IMR-90 (cell line): ENCODE measurements around the gene RIMS3. TPM values are rescaled to one million over a fixed set of nuclear protein-coding genes. Genes with fewer than 3 reads are reported as not detected.

Experiments
- ATAC-seq: fragments of 200-7000 bp; cut with Tn5 transposase; 2 replicates; pipeline ENCODE4 v1.9.1; 2020; ENCODE audit warnings: low read depth, mild to moderate bottlenecking, moderate library complexity
- BruUV-seq: library from RNA; stranded (reverse); fragments of 400-500 nt; replicated peaks from 2 replicates; lab custom pipeline; 2021; lab: Mats Ljungman, UMichigan
- CTCF ChIA-PET: fragments of 300-600 bp; formaldehyde crosslinking; extraction: SDS; loops from one replicate; lab custom pipeline; 2021; ENCODE audit warnings: antibody characterized with exemption; lab: Yijun Ruan, JAX
- POLR2A ChIA-PET: fragments of 300-600 bp; sonication (Branson Sonifier 250); formaldehyde crosslinking; loops from one replicate; lab custom pipeline; 2022; ENCODE audit warnings: antibody characterized with exemption; ENCODE audit not compliant: unreplicated experiment; lab: Charles Lee
- DNase-seq: peaks from one replicate; pipeline ENCODE4 v3.0.0; 2013
- H2AFZ ChIP-seq: replicated peaks from 2 replicates; pipeline ENCODE3; 2013; ENCODE audit warnings: low read length, mild to moderate bottlenecking; ENCODE audit not compliant: poor library complexity
- H2AK5ac ChIP-seq: 2 replicates; pipeline ENCODE4 v1.6.1; 2013; ENCODE audit warnings: low read depth, low read length, inconsistent platforms
- H2AK9ac ChIP-seq: replicated peaks from 2 replicates; pipeline ENCODE3; 2013; ENCODE audit warnings: mild to moderate bottlenecking, low read depth, low read length, moderate library complexity; ENCODE audit not compliant: poor library complexity
- H2BK120ac ChIP-seq: 2 replicates; pipeline ENCODE4 v1.6.1; 2013; ENCODE audit warnings: low read depth, low read length, inconsistent platforms
- H2BK15ac ChIP-seq: 3 replicates; pipeline ENCODE4 v1.6.1; 2013; ENCODE audit warnings: low read depth, low read length, inconsistent platforms
- H2BK20ac ChIP-seq: 2 replicates; pipeline ENCODE4 v1.6.1; 2013; ENCODE audit warnings: low read depth, mild to moderate bottlenecking, inconsistent platforms, low read length, moderate library complexity
- H2BK5ac ChIP-seq: 2 replicates; pipeline ENCODE4 v1.6.1; 2013; ENCODE audit warnings: mild to moderate bottlenecking, low read depth, low read length, inconsistent platforms; ENCODE audit not compliant: poor library complexity, severe bottlenecking
- H3K14ac ChIP-seq: replicated peaks from 2 replicates; pipeline ENCODE4 v1.6.1; 2013; ENCODE audit warnings: low read depth, low read length, inconsistent platforms
- H3K18ac ChIP-seq: 2 replicates; pipeline ENCODE4 v1.6.1; 2013; ENCODE audit warnings: low read depth, low read length, control low read depth
- H3K23ac ChIP-seq: 2 replicates; pipeline ENCODE4 v1.6.1; 2013; ENCODE audit warnings: low read depth, low read length, inconsistent platforms
- H3K27ac ChIP-seq: 2 replicates; pipeline ENCODE4 v1.5.1; 2013; ENCODE audit warnings: mild to moderate bottlenecking, control low read depth, low read length; ENCODE audit not compliant: insufficient read depth
- H3K27me3 ChIP-seq: 2 replicates; pipeline ENCODE4 v1.6.1; 2013; ENCODE audit warnings: low read length; ENCODE audit not compliant: control insufficient read depth, insufficient read depth
- H3K36me3 ChIP-seq: 2 replicates; pipeline ENCODE4 v1.6.1; 2013; ENCODE audit warnings: low read length, mixed read lengths; ENCODE audit not compliant: control insufficient read depth, insufficient read depth
- H3K4ac ChIP-seq: 2 replicates; pipeline ENCODE4 v1.6.1; 2013; ENCODE audit warnings: low read depth, low read length, inconsistent platforms
- H3K4me1 ChIP-seq: 2 replicates; pipeline ENCODE4 v1.6.1; 2013; ENCODE audit warnings: low read length, mixed read lengths; ENCODE audit not compliant: control insufficient read depth, insufficient read depth
- H3K4me2 ChIP-seq: 2 replicates; pipeline ENCODE4 v1.6.1; 2013; ENCODE audit warnings: low read depth, mild to moderate bottlenecking, control low read depth, low read length, moderate library complexity
- H3K4me3 ChIP-seq: 2 replicates; pipeline ENCODE4 v1.5.1; 2013; ENCODE audit warnings: low read depth, mild to moderate bottlenecking, control low read depth, low read length, moderate library complexity; ENCODE audit not compliant: insufficient read depth
- H3K56ac ChIP-seq: 2 replicates; pipeline ENCODE4 v1.6.1; 2013; ENCODE audit warnings: low read length, inconsistent platforms; ENCODE audit not compliant: insufficient read depth; ENCODE audit errors: extremely low read depth
- H3K79me1 ChIP-seq, 2 experiments: 2 replicates each; pipeline ENCODE4 v1.6.1; 2013; ENCODE audit warnings: low read length in 2 of 2, inconsistent platforms in 1 of 2, low read depth in 1 of 2
- H3K9ac ChIP-seq: 2 replicates; pipeline ENCODE4 v1.6.1; 2013; ENCODE audit warnings: low read depth, low read length, control low read depth
- H3K9me1 ChIP-seq: 2 replicates; pipeline ENCODE4 v1.6.1; 2013; ENCODE audit warnings: low read length, inconsistent platforms; ENCODE audit not compliant: insufficient read depth
- H3K9me3 ChIP-seq: 2 replicates; pipeline ENCODE4 v1.6.1; 2013; ENCODE audit warnings: low read length; ENCODE audit not compliant: control insufficient read depth, insufficient read depth
- H4K20me1 ChIP-seq: 2 replicates; pipeline ENCODE4 v1.6.1; 2013; ENCODE audit warnings: low read length, inconsistent platforms; ENCODE audit not compliant: insufficient read depth
- H4K5ac ChIP-seq: 2 replicates; pipeline ENCODE4 v1.6.1; 2013; ENCODE audit warnings: mild to moderate bottlenecking, low read depth, low read length, control low read depth
- H4K8ac ChIP-seq, 2 experiments: 2 replicates each; pipeline ENCODE4 v1.6.1; 2013; ENCODE audit warnings: low read depth in 2 of 2, low read length in 2 of 2, control low read depth in 1 of 2, inconsistent platforms in 1 of 2
- H4K91ac ChIP-seq: 2 replicates; pipeline ENCODE4 v1.6.1; 2013; ENCODE audit warnings: low read depth, low read length, inconsistent platforms; ENCODE audit not compliant: insufficient read depth
- BHLHE40 ChIP-seq: fragments of 150-350 bp; IDR thresholded peaks from 2 replicates; pipeline ENCODE4 v1.6.1; 2016; ENCODE audit warnings: mild to moderate bottlenecking, low read depth, low read length
- FOS ChIP-seq: fragments of 150-350 bp; IDR thresholded peaks from 2 replicates; pipeline ENCODE4 v1.6.1; 2016; ENCODE audit warnings: low read depth, low read length
- MAZ ChIP-seq: IDR thresholded peaks from 2 replicates; pipeline ENCODE4 v1.6.1; 2012; ENCODE audit warnings: low read depth, mild to moderate bottlenecking, low read length, improper control_type of control experiment, moderate library complexity, borderline replicate concordance
- MXI1 ChIP-seq: IDR thresholded peaks from 2 replicates; pipeline ENCODE4 v1.6.1; 2012; ENCODE audit warnings: low read depth, mild to moderate bottlenecking, low read length, moderate library complexity, borderline replicate concordance
- NFE2L2 ChIP-seq: fragments of 150-350 bp; IDR thresholded peaks from 2 replicates; pipeline ENCODE4 v1.6.1; 2016; ENCODE audit warnings: low read depth, mild to moderate bottlenecking, low read length
- RAD21 ChIP-seq: IDR thresholded peaks from 2 replicates; pipeline ENCODE4 v1.6.1; 2012; ENCODE audit warnings: low read length, improper control_type of control experiment
- RCOR1 ChIP-seq: IDR thresholded peaks from 2 replicates; pipeline ENCODE4 v1.6.1; 2012; ENCODE audit warnings: mild to moderate bottlenecking, low read length, improper control_type of control experiment; ENCODE audit not compliant: insufficient replicate concordance
- SMC3 ChIP-seq: fragments of 150-350 bp; IDR thresholded peaks from 2 replicates; pipeline ENCODE4 v1.6.1; 2016; ENCODE audit warnings: low read depth, mild to moderate bottlenecking, antibody characterized with exemption, low read length, moderate library complexity
- WGBS, 2 experiments: methylation state at CpG; one replicate each; pipeline versions ENCODE4 v1.1.5 to v1.1.7; 2013; ENCODE audit warnings: missing lambda C conversion rate in 2 of 2; ENCODE audit not compliant: insufficient read length in 1 of 2; ENCODE audit errors: extremely low coverage in 2 of 2; 5-methylcytosine and 5-hydroxymethylcytosine counted together
- dilution Hi-C: fragments of 300-500 bp; cut with HindIII; formaldehyde crosslinking; loops from one replicate; pipeline ENCODE4 v1.14.3; 2018; ENCODE audit warnings: low sequenced_read_pairs; ENCODE audit not compliant: unreplicated experiment
- in situ Hi-C: fragments of 300-500 bp; cut with MboI; formaldehyde crosslinking; loops from 3 replicates; pipeline ENCODE4 v1.14.3; 2019; ENCODE audit warnings: low sequenced_read_pairs, inconsistent platforms, mixed read lengths
- intact Hi-C: fragments of 100-400 bp; cut with micrococcal nuclease; formaldehyde crosslinking; loops from 2 replicates; pipeline ENCODE4 v1.10.0; 2022
- polyA plus RNA-seq, 3 experiments: library from polyadenylated mRNA; depleted of rRNA; stranded (reverse); fragments of >200 nt; gene quantifications; 2 replicates each; pipeline ENCODE4 v1.2.3, GENCODE V29; 2012; ENCODE audit warnings: low replicate concordance in 1 of 3
- total RNA-seq: library from RNA; depleted of rRNA; stranded (reverse); fragments of >200 nt; gene quantifications from 2 replicates; pipeline ENCODE4 v1.2.3, GENCODE V29; 2012
- TF ChIP-seq, protein P1 (sequence below): fragments of 150-350 bp; IDR thresholded peaks from 2 replicates; pipeline ENCODE4 v1.6.1; 2017; ENCODE audit warnings: mild to moderate bottlenecking, antibody characterized with exemption, low read length, low read depth
- TF ChIP-seq, protein P2 (sequence below): conservative IDR thresholded peaks from 2 replicates; pipeline ENCODE4 v1.5.1; 2012; ENCODE audit warnings: mild to moderate bottlenecking, low read depth, low read length, improper control_type of control experiment
- TF ChIP-seq, protein P3 (sequence below): fragments of 150-350 bp; IDR thresholded peaks from 2 replicates; pipeline ENCODE4 v1.6.1; 2016; ENCODE audit warnings: low read depth, mild to moderate bottlenecking, low read length, moderate library complexity, borderline replicate concordance

RIMS3 gene
- total and polyA plus RNA-seq, 2 of the 4 experiments (the other 2 are of a cell fraction), result 0.10 to 0.36 TPM

DNA sequence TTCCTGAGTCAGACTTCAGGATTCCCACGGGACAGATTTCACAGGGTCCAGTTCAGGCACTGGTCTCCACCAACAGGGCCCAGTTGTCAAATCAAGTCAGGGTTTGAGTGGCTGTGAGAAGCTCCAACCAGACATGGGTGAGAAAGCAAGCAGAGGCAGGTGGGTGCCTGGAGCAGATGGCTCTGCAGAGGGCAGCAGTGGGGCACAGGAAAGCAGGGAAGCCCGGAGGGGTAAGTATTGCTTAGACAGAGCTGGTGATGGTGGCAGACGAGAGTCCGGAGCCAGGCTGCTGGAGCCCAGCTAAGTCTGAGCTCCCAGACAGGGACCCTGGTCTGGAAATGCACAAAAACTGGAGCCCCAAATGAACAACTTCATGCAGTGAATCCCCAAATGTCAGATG, 40.4 kb downstream of the RIMS3 start:
- H3K4me2 ChIP-seq, result no peak overlapping the region
- peaks cover 34% of the 10 kb centered on the region for H3K27me3 ChIP-seq
- H3K14ac ChIP-seq, result no peak overlapping the region
- no peak overlapping the region for H3K27ac ChIP-seq
- no peak overlapping the region for H3K4me3 ChIP-seq
- no peak overlapping the region for H4K8ac ChIP-seq
- H2AK5ac ChIP-seq, result no peak overlapping the region
- H2BK120ac ChIP-seq, result no peak overlapping the region
- H3K9me1 ChIP-seq, result no peaks in the 10 kb centered on the region
- H3K23ac ChIP-seq, result no peak overlapping the region
- no peak overlapping the region for H3K18ac ChIP-seq
- in situ Hi-C loops, result loop anchor here (10.0 to 25.0 kb wide), 2 partner anchors 220 to 337 kb away; no protein-coding TSS in a partner anchor
- no peak for DNase-seq
- no peaks in the 10 kb centered on the region for H3K79me1 ChIP-seq
- ATAC-seq, result peak; percentile 64
- no peak overlapping the region for H2BK15ac ChIP-seq
- no peak overlapping the region for H3K4ac ChIP-seq
- H3K9ac ChIP-seq, result no peak overlapping the region
- dilution Hi-C loops, result no loop called here
- POLR2A ChIA-PET, result no interaction called here
- no peak overlapping the region for H3K56ac ChIP-seq
- intact Hi-C loops, result loop anchor here (5.0 kb wide), 1 partner anchor 227 kb away; no protein-coding TSS in a partner anchor
- H2BK5ac ChIP-seq, result no peak overlapping the region
- no peak overlapping the region for H2AK9ac ChIP-seq
- WGBS, 2 experiments, result 37% methylated on average over 2 of the region's 4 CpGs; no CpG with 5 or more reads in 1 of the 2 experiments
- H4K20me1 ChIP-seq, result no peaks in the 10 kb centered on the region; the same call in 1 of the 2 replicates
- no peak overlapping the region for H4K91ac ChIP-seq
- TF ChIP-seq SMC3, result peak; percentile 21; the same call in 1 of the 2 replicates
- TF ChIP-seq BHLHE40, result no peak
- no peak for TF ChIP-seq MXI1
- TF ChIP-seq RAD21, result peak; percentile 41
- no peak for TF ChIP-seq FOS
- TF ChIP-seq, protein P1, sequence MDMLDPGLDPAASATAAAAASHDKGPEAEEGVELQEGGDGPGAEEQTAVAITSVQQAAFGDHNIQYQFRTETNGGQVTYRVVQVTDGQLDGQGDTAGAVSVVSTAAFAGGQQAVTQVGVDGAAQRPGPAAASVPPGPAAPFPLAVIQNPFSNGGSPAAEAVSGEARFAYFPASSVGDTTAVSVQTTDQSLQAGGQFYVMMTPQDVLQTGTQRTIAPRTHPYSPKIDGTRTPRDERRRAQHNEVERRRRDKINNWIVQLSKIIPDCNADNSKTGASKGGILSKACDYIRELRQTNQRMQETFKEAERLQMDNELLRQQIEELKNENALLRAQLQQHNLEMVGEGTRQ, result no peak
- TF ChIP-seq MAZ, result no peak
- TF ChIP-seq NFE2L2, result no peak
- TF ChIP-seq, protein P2, sequence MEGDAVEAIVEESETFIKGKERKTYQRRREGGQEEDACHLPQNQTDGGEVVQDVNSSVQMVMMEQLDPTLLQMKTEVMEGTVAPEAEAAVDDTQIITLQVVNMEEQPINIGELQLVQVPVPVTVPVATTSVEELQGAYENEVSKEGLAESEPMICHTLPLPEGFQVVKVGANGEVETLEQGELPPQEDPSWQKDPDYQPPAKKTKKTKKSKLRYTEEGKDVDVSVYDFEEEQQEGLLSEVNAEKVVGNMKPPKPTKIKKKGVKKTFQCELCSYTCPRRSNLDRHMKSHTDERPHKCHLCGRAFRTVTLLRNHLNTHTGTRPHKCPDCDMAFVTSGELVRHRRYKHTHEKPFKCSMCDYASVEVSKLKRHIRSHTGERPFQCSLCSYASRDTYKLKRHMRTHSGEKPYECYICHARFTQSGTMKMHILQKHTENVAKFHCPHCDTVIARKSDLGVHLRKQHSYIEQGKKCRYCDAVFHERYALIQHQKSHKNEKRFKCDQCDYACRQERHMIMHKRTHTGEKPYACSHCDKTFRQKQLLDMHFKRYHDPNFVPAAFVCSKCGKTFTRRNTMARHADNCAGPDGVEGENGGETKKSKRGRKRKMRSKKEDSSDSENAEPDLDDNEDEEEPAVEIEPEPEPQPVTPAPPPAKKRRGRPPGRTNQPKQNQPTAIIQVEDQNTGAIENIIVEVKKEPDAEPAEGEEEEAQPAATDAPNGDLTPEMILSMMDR, result peak; percentile 37
- no peak for TF ChIP-seq RCOR1
- TF ChIP-seq, protein P3, sequence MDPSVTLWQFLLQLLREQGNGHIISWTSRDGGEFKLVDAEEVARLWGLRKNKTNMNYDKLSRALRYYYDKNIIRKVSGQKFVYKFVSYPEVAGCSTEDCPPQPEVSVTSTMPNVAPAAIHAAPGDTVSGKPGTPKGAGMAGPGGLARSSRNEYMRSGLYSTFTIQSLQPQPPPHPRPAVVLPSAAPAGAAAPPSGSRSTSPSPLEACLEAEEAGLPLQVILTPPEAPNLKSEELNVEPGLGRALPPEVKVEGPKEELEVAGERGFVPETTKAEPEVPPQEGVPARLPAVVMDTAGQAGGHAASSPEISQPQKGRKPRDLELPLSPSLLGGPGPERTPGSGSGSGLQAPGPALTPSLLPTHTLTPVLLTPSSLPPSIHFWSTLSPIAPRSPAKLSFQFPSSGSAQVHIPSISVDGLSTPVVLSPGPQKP, result no peak
- no TSS peak for BruUV-seq
- H4K5ac ChIP-seq, result no peak overlapping the region
- H3K36me3 ChIP-seq, result no peaks in the 10 kb centered on the region
- no peak overlapping the region for H2BK20ac ChIP-seq
- H2AFZ ChIP-seq, result no peak overlapping the region
- H3K9me3 ChIP-seq, result no peaks in the 10 kb centered on the region
- H3K4me1 ChIP-seq, result no peaks in the 10 kb centered on the region
- CTCF ChIA-PET, result interaction anchor here (0.5 kb wide), 1 partner anchor 328 kb away, joined by 4 read pairs; no protein-coding TSS in a partner anchor
